ENCODE measurements around the gene ZAP70. TPM values are rescaled to one million over a fixed set of nuclear protein-coding genes. Genes with fewer than 3 reads are reported as not detected.

ZAP70 gene
- total and polyA plus RNA-seq, 9 donors, result 0.45 to 2.0 (median 0.75) TPM

DNA sequence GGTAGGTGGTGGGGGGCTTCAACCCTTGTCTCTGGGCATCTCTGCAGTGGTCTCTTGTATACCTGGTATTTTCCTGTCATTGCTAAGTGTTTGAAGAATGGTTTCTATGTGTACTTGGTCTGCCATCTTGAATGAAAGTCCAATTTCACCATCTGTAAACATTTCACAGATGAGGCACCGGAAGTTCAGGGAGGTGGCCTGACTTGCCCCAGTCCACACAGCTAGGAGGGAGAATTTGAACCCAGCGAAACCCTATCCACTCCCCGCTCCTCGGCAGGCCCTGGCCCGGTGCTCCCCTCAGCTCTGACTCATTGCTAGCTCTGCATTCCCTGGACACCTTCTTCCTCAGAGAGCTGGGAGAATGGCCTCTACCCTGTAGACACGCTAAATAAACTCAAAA, 30.5 kb downstream of the ZAP70 start:
- H3K36me3 ChIP-seq, result no peaks in the 10 kb centered on the region
- no peaks in the 10 kb centered on the region for H3K27me3 ChIP-seq
- no peak overlapping the region for H3K27ac ChIP-seq
- 95 to 98% (median 97%) methylated on average over 6 of the region's 6 CpGs for WGBS, 3 donors
- H3K4me1 ChIP-seq (ENCODE audit: insufficient read depth), result no peaks in the 10 kb centered on the region
- TF ChIP-seq CTCF (IDR thresholded peaks at IDR 0.05) (no peak), EP300 (IDR thresholded peaks at IDR 0.05) (no peak)
- no peaks in the 10 kb centered on the region for H3K9me3 ChIP-seq
- DNase-seq, result no peak
- H3K4me3 ChIP-seq, result no peak overlapping the region
- intact Hi-C loops (cut with DNase I), result no loop called here

DNA sequence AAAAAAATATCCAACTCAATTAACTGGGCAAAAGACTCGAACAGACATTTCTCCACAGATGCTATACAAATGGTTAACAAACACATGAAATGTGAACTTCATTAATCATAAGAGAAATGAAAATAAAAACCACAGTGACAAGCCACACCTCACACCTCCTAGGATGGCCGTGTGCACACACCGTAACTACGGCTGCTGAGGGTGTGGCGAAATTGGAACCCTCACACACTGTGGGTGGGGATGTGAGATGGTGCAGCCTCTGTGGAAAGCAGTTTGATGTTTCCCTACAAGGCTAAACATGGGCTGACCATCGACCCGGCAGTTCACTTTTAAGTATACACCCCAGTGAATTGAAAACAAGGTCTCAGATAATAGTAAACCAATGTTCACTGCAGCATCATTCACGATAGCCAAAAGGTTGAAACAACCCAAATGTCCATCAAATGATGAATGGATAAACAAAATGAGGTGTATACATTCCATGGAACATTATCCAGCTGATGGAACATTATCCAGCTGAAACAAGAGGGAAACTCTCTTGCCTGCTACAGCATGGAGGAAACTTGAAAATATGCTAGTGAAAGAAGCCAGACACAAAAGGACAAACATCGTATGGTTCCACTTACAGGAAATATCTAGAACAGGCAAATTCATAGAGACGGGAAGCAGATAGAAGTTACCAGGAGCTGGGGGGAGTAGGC, 32.2 kb downstream of the ZAP70 start:
- intact Hi-C loops (cut with DNase I), result no loop called here
- DNase-seq, result no peak
- no peak for TF ChIP-seq CTCF (IDR thresholded peaks at IDR 0.05)
- TF ChIP-seq EP300 (IDR thresholded peaks at IDR 0.05), result no peak
- no peak for TF ChIP-seq POLR2A (IDR thresholded peaks at IDR 0.05)
- no peaks in the 10 kb centered on the region for H3K9me3 ChIP-seq
- H3K27ac ChIP-seq, result no peak overlapping the region
- WGBS, 3 donors, result 36 to 53% (median 42%) methylated on average over 10 of the region's 10 CpGs
- no peak overlapping the region for H3K4me3 ChIP-seq
- H3K27me3 ChIP-seq, result no peaks in the 10 kb centered on the region
- H3K36me3 ChIP-seq, result no peaks in the 10 kb centered on the region
- no peaks in the 10 kb centered on the region for H3K4me1 ChIP-seq (ENCODE audit: insufficient read depth)

- Histone ChIP-seq H3K27me3 (no peaks in the 10 kb centered on the region), H3K4me1 (ENCODE audit: insufficient read depth) (no peaks in the 10 kb centered on the region), H3K9me3 (no peaks in the 10 kb centered on the region), H3K27ac (no peak overlapping the region), H3K36me3 (no peaks in the 10 kb centered on the region), H3K4me3 (no peak overlapping the region)
- intact Hi-C loops (cut with DNase I), result no loop called here
- 84 to 89% (median 85%) methylated on average over 3 of the region's 3 CpGs for WGBS, 3 donors
- DNase-seq, result no peak
- TF ChIP-seq CTCF (IDR thresholded peaks at IDR 0.05) (no peak), EP300 (IDR thresholded peaks at IDR 0.05) (no peak), POLR2A (IDR thresholded peaks at IDR 0.05) (no peak)
Observed at GRCh38 chr2:97747285-97747684, 33.9 kb downstream of the ZAP70 start.

DNA sequence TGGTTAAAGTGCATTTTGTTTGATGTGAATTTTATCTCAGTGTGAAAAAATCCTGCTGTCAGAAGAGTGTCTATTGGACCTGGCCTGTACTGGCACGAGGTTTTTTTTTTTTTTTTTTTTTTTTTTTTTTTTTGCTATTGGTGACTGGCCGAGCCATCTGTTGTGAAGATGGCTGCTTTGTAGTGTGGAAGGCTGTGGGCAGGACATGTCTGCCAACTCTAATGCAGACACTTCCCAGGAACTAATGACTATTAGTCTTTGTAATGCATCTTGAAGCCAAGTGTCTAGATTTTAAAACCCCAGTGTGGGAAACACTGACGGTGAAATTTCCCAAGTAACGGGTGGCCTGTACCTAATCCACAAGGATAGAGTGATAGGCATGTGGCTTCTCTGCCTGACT, 34.3 kb downstream of the ZAP70 start:
- H3K4me1 ChIP-seq (ENCODE audit: insufficient read depth), result no peaks in the 10 kb centered on the region
- TF ChIP-seq EP300 (IDR thresholded peaks at IDR 0.05) (no peak), POLR2A (IDR thresholded peaks at IDR 0.05) (no peak), CTCF (IDR thresholded peaks at IDR 0.05) (no peak)
- no peaks in the 10 kb centered on the region for H3K27me3 ChIP-seq
- intact Hi-C loops (cut with DNase I), result no loop called here
- H3K27ac ChIP-seq, result no peak overlapping the region
- no peaks in the 10 kb centered on the region for H3K36me3 ChIP-seq
- DNase-seq, result no peak
- H3K9me3 ChIP-seq, result no peaks in the 10 kb centered on the region
- no peak overlapping the region for H3K4me3 ChIP-seq
- WGBS, 3 donors, result 67 to 73% (median 70%) methylated on average over 4 of the region's 4 CpGs

Measured in ovary (tissue), 9 donors.